Mammary epithelial cell (primary cell): ENCODE measurements around the gene CLCN7.

Source experiments
- EZH2 ChIP-seq: IDR thresholded peaks from 2 replicates; pipeline ENCODE4 v1.6.1; 2012; ENCODE audit warnings: low read length, inconsistent platforms, borderline replicate concordance
- TF ChIP-seq, protein P1 (sequence below), 2 donors: IDR thresholded peaks in 1 of 2; conservative IDR thresholded peaks in 1 of 2; 2 replicates each; pipeline ENCODE4 v1.5.1; 2011 to 2012; ENCODE audit warnings: inconsistent platforms in 2 of 2, low read length in 2 of 2, mild to moderate bottlenecking in 2 of 2, control low read depth in 1 of 2, low read depth in 1 of 2; ENCODE audit not compliant: insufficient read depth in 1 of 2; ENCODE audit errors: extremely low read depth in 1 of 2

DNA sequence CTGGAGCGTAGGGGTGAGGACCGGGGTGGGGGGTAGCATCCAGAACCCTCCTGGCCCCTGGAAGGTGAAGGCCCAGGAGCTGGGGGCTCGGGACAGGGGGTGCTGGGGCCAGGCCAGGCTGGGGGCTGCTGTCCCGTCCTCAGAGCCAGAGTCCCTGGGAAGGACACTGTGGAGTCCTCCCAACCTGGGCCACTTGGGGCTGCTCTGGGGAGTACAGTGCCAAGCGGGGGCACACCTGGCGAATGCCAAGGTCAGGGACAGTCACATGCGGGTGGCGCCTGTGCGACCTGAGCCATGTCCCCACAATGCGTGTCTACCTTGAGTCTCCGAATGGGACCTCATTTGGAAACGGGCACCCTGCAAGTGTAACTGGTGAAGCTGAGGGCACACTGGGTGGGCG, 45.2 kb downstream of the CLCN7 start:
- TF ChIP-seq EZH2 = no peak
- TF ChIP-seq, protein P1, sequence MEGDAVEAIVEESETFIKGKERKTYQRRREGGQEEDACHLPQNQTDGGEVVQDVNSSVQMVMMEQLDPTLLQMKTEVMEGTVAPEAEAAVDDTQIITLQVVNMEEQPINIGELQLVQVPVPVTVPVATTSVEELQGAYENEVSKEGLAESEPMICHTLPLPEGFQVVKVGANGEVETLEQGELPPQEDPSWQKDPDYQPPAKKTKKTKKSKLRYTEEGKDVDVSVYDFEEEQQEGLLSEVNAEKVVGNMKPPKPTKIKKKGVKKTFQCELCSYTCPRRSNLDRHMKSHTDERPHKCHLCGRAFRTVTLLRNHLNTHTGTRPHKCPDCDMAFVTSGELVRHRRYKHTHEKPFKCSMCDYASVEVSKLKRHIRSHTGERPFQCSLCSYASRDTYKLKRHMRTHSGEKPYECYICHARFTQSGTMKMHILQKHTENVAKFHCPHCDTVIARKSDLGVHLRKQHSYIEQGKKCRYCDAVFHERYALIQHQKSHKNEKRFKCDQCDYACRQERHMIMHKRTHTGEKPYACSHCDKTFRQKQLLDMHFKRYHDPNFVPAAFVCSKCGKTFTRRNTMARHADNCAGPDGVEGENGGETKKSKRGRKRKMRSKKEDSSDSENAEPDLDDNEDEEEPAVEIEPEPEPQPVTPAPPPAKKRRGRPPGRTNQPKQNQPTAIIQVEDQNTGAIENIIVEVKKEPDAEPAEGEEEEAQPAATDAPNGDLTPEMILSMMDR (conservative IDR thresholded peaks at IDR 0.05 in 1 of 2, IDR thresholded peaks at IDR 0.05 in 1 of 2; ENCODE audit: extremely low read depth in 1 of 2, insufficient read depth in 1 of 2, low read depth in 1 of 2, low read length in 2 of 2) = no peak
